Activated naive CD8-positive, alpha-beta T cell treated with anti-CD3 and anti-CD28 coated beads, Interleukin-2, amount 50 U/mL, for 24 hours (primary cell): Measurements from ENCODE around the gene SLC18A2.

ENCODE experiments used
- ATAC-seq: fragments of 150-1000 bp; cut with Tn5 transposase; one replicate; pipeline ENCODE4 v1.10.0; 2021
- DNase-seq: peaks from one replicate; pipeline ENCODE4 v3.0.0; 2021
- H3K27ac Mint-ChIP-seq: one replicate; pipeline ENCODE4 v1.8.0; 2021; ENCODE audit warnings: mild to moderate bottlenecking, mixed read lengths
- H3K27me3 Mint-ChIP-seq: one replicate; pipeline ENCODE4 v1.8.0; 2021; ENCODE audit warnings: mixed read lengths
- H3K36me3 Mint-ChIP-seq: one replicate; pipeline ENCODE4 v1.8.0; 2021; ENCODE audit warnings: low read depth, mixed read lengths
- H3K4me1 Mint-ChIP-seq: one replicate; pipeline ENCODE4 v1.8.0; 2021; ENCODE audit warnings: mixed read lengths
- H3K4me3 Mint-ChIP-seq: one replicate; pipeline ENCODE4 v1.8.0; 2021; ENCODE audit warnings: mild to moderate bottlenecking, moderate library complexity, mixed read lengths
- H3K9me3 Mint-ChIP-seq: one replicate; pipeline ENCODE4 v1.8.0; 2021; ENCODE audit warnings: mixed read lengths

The SLC18A2 gene

DNA sequence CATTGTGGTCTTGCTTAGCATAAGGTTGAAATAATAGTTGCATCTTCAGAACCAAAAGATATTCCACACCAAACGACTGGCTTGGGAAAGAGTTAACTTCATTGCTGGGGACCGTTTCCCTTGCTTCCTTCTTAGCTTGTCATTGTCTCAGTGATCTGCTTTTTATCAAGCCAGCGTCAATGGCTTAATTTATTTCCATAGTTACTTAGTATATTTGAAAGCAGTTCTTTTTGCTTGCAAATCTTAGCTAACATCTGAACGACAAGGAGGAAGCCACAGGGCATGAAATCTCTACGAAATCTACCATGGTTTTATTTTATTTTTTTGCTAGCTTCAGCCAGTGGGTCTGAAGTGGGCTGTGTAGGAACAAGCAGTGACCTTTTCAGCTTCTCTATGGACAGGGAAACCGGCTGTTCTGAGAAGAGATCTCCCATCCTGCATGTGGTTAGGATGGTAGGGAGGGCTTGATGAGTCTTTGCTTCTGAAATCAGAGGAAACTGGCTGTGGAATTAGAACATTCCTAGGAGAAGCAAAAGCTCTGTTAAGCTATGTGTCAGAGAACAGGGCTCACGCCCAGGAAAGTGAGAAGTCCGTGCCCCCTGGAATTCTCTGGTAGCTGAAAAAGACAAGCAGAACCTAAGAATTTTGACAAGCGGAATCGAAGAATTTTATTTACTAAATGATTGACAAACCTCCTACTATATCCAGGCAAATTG, 8.0 kb downstream of the SLC18A2 start:
- Mint-ChIP-seq H3K4me3 (no peak overlapping the region), H3K27ac (no peak overlapping the region), H3K9me3 (no peaks in the 10 kb centered on the region), H3K27me3 (peaks cover 22% of the 10 kb centered on the region), H3K4me1 (peaks cover 12% of the 10 kb centered on the region), H3K36me3 (no peaks in the 10 kb centered on the region)
- ATAC-seq (no peak), DNase-seq (no peak)

DNA sequence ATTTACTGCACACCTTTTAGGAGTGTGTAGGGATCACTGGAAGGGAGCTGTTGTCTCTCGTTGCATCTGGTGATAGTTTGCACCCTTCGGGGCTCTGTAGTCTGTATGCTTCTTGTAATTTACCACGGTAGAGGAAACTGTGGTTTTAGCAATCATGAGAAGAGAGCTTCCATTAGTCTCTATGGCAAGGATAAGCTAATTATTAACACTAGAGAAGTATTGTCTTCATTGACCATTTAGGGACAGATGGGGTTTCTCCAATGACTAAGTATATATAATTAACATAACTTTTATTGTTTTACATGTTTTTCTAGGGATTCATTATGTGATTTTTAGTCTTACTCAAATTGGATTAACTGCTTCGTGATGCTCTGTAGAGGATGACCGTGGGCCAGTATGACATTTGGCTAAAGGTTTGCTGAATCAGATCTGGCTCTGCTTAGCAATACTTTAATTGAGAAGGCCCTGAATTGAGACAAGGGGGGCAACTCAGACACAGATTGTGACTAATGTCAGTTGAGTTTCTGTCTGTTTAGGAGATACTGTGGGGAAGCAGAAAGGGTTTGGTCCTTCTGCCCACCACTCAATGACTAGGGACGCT, 8.7 kb downstream of the SLC18A2 start:
- Mint-ChIP-seq H3K27me3 (peaks cover 20% of the 10 kb centered on the region), H3K9me3 (no peaks in the 10 kb centered on the region), H3K27ac (no peak overlapping the region), H3K36me3 (no peaks in the 10 kb centered on the region), H3K4me3 (no peak overlapping the region), H3K4me1 (peaks cover 12% of the 10 kb centered on the region)
- no peak for DNase-seq
- ATAC-seq, result peak; percentile 38

DNA sequence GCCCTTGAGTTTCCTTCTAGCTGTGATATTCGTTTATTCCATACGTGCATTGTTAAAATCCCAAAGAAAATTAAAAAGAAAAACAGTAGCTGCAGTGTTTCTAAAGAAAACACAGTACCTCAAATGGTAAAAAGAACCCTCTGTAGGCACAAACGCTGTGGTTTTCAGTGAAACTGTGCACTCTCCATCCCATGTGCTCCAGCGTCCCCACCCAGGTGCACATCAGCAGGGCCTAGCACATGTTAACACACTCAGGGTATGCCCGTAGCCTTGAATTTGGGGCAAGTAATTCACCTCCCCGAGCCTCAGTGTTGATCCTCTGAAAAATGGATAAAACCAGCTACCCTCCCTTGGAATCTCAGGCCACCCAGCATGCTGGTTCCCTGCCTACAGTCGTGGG, 9.5 kb downstream of the SLC18A2 start:
- no peaks in the 10 kb centered on the region for H3K9me3 Mint-ChIP-seq
- H3K27ac Mint-ChIP-seq, result no peak overlapping the region

DNA sequence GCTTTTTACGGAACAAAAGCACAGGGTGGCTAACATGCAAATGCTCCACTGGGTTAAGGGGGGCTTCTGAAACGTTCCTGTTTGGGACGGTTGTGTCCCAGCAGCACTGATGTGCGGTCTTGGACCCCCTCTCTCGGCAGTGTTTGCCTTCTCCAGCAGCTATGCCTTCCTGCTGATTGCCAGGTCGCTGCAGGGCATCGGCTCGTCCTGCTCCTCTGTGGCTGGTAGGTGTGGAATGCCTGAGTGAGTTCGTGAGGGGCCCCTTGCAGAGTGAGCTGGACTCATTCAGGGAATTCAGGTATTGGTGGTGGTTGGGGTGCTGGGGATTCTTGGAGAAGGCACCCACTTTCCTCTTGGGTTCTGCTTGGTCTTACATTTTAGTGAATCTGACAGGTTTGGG, 13.0 kb downstream of the SLC18A2 start:
- Mint-ChIP-seq H3K36me3 (no peaks in the 10 kb centered on the region), H3K27ac (no peak overlapping the region), H3K27me3 (peaks cover 9% of the 10 kb centered on the region), H3K4me1 (peaks cover 6% of the 10 kb centered on the region), H3K4me3 (no peak overlapping the region), H3K9me3 (no peaks in the 10 kb centered on the region)
- DNase-seq, result no peak
- ATAC-seq, result no peak

More for the DNA sequence above, 9.5 kb downstream of the SLC18A2 start:
- Mint-ChIP-seq H3K4me1 (peaks cover 12% of the 10 kb centered on the region), H3K27me3 (peaks cover 15% of the 10 kb centered on the region), H3K36me3 (no peaks in the 10 kb centered on the region), H3K4me3 (no peak overlapping the region)
- no peak for DNase-seq
- no peak for ATAC-seq

DNA sequence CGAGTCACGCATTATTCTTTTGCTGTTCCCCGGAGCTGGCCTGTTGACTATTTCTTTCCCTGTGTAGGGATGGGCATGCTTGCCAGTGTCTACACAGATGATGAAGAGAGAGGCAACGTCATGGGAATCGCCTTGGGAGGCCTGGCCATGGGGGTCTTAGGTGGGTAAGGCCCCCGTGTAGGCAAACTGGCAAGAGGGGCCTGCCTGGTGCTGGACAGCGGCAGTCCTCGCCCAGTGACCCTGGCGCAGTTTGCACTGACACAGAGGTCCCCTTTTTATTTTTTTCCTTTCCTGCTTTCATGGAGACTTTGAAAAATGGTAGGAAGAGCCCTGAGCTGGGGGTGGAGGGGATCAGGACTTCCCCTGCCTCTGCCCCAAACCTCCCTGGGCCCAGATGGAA, 13.4 kb downstream of the SLC18A2 start:
- Mint-ChIP-seq H3K27ac (no peak overlapping the region), H3K4me1 (peaks cover 6% of the 10 kb centered on the region), H3K36me3 (no peaks in the 10 kb centered on the region), H3K4me3 (no peak overlapping the region), H3K9me3 (no peaks in the 10 kb centered on the region), H3K27me3 (peaks cover 9% of the 10 kb centered on the region)
- no peak for DNase-seq
- no peak for ATAC-seq

DNA sequence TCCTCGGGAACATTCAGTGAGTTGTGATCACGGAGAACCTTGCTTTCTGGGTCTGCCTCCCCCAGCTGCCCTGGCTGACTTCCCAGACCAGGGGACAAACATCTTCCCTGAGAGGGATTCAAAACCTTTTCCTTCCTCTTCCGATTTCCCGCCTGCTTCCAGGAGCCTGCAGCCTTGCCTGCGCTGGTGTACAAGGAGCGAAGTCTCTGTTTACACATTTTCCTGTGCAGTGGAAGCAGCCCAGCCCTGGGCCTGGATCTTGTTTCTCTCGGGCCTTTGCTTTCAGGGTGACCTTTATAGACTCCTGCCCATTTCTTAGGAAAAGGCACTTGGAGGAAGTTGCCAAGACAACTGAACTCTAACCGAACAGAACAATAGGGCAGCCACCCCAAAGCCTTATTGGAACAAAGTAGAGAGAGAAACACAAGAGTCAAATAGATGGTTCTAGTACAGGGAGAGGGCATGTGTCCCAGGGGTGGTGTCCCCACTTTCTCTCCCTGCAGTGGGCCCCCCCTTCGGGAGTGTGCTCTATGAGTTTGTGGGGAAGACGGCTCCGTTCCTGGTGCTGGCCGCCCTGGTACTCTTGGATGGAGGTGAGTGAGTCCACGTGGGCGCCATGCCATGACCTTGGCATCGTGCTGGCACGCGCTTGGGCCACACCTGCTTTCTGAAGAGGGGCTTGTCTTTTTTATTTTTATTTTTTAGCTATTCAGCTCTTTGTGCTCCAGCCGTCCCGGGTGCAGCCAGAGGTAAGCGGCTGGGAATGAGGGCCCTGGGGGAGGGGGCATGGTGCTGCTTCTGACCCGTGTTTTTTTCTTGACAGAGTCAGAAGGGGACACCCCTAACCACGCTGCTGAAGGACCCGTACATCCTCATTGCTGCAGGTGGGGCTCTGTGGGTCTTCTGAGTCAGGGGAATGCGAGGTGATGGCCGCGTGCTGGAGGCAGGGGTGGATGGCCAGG, 14.1 kb downstream of the SLC18A2 start:
- Mint-ChIP-seq H3K27ac (no peak overlapping the region), H3K4me1 (peaks cover 8% of the 10 kb centered on the region), H3K9me3 (no peaks in the 10 kb centered on the region), H3K36me3 (no peaks in the 10 kb centered on the region), H3K27me3 (peaks cover 12% of the 10 kb centered on the region), H3K4me3 (no peak overlapping the region)
- ATAC-seq (no peak), DNase-seq (no peak)

DNA sequence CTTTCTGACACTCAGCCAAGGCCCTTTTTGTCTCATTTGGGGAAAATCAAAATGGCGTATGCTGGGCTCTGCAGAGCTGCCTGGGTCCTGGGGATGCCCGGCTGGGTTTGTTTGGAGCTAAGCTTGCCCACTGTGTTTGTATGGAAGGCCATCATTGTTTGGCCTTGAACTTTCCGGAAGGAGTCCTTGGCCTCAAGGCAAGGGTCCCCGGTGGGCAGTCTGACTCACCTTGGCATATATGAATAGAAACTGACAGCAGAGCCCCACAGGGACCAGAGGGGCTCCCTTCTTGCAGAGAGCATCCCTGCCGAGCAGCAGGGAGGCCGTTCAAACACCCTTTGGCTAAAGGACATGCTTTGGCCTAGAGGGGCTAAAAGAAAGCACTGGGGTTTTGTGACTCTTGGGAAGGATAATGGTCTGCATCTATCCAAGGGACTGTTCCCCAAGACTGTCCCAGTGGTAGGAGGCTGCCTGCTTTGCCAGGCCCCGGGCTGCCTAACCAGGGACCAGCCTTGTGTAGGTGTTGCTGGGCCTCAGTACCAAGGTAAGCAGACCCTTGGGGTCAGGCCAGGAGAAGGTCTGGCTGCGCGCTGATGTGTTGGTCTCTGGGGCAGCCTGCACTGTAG, 15.0 kb downstream of the SLC18A2 start:
- Mint-ChIP-seq H3K27me3 (peaks cover 19% of the 10 kb centered on the region), H3K9me3 (no peaks in the 10 kb centered on the region), H3K4me3 (no peak overlapping the region), H3K27ac (no peak overlapping the region), H3K4me1 (peaks cover 9% of the 10 kb centered on the region), H3K36me3 (no peaks in the 10 kb centered on the region)
- no peak for ATAC-seq
- no peak for DNase-seq

DNA sequence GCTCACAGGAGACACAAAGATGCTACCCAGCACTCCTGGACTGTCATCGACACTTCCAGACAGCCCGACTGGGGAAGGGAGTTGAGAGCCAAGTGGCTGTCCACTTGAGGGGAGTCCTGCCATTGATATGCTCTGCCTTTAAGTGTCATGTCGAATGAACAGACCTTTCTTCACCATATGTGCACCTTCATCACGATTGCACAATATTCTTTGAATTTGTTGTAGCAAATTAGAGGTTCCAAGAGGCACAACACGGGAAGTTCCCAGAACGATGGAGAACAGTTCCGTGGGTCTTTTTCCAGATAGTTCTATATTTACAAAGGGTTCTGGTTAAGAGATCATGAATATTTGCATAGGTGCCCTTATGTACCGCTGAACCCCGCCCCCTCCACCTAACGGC, 16.0 kb downstream of the SLC18A2 start:
- H3K27me3 Mint-ChIP-seq, result peaks cover 27% of the 10 kb centered on the region
- DNase-seq (no peak), ATAC-seq (no peak)
- H3K36me3 Mint-ChIP-seq, result no peaks in the 10 kb centered on the region
- no peak overlapping the region for H3K4me3 Mint-ChIP-seq
- no peak overlapping the region for H3K27ac Mint-ChIP-seq
- H3K9me3 Mint-ChIP-seq, result no peaks in the 10 kb centered on the region
- H3K4me1 Mint-ChIP-seq, result peaks cover 9% of the 10 kb centered on the region

DNA sequence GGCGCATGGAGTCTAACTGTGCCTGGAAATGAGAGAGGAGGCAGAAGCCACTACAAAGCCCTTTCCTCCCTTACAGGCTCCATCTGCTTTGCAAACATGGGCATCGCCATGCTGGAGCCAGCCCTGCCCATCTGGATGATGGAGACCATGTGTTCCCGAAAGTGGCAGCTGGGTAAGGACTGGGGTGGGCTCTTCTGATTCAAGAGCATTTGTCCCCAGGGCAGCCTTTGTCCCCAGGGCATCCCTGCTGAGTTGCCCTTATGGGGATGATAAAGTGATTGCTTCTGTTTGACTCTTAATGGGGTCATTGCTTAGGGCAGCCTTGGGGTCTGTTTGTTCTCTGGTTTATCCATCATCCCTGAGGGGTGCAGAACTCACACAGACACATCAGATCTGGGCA, 16.8 kb downstream of the SLC18A2 start:
- Mint-ChIP-seq H3K9me3 (no peaks in the 10 kb centered on the region), H3K4me3 (no peak overlapping the region), H3K27me3 (peaks cover 32% of the 10 kb centered on the region), H3K4me1 (peaks cover 9% of the 10 kb centered on the region), H3K36me3 (no peaks in the 10 kb centered on the region), H3K27ac (no peak overlapping the region)
- no peak for DNase-seq
- ATAC-seq, result no peak

DNA sequence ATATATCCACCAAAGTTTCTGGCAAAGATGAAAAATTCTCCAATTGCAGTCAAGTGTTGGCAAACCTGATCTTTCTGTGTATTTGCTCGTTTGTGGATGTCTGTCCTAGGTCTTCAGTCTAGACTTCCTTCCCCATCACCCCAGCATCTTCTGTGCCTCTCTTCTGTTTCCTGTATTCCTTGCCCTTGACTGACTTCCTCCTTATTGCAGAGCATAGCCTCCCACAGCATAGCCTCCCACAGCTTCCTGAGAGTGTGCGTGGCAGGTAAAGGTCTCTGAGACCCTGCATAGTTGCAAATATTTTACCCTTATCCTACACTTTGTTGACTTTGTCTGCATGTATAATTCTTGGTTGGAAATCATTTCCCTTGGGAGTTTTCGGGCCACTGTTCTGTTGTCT, 18.4 kb downstream of the SLC18A2 start:
- Mint-ChIP-seq H3K27me3 (peaks cover 30% of the 10 kb centered on the region), H3K36me3 (no peaks in the 10 kb centered on the region), H3K9me3 (no peaks in the 10 kb centered on the region), H3K4me1 (peaks cover 9% of the 10 kb centered on the region), H3K27ac (no peak overlapping the region), H3K4me3 (no peak overlapping the region)
- DNase-seq (no peak), ATAC-seq (no peak)

DNA sequence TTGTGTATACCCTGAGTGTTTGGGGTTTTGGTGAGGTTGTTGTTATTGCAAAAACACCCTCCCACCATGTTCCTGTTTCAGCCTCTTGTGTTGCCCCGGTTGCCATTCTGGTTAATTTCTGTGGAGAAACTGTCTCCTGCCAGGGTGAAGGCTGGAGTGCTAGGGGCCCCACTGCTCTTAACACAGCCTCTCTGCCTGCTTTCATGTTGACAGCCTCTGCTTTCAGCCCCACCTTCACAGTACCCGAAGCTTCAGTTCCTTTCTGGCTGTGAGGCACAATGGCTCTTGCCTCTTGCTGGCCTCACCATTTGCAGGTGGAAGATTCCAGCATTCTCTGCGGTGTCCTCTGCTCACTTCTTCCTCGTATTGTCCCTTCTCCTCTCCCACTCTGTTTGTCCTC, 19.2 kb downstream of the SLC18A2 start:
- Mint-ChIP-seq H3K4me1 (peaks cover 9% of the 10 kb centered on the region), H3K9me3 (no peaks in the 10 kb centered on the region), H3K27me3 (peaks cover 31% of the 10 kb centered on the region), H3K36me3 (no peaks in the 10 kb centered on the region), H3K4me3 (no peak overlapping the region), H3K27ac (no peak overlapping the region)
- ATAC-seq, result no peak
- no peak for DNase-seq

DNA sequence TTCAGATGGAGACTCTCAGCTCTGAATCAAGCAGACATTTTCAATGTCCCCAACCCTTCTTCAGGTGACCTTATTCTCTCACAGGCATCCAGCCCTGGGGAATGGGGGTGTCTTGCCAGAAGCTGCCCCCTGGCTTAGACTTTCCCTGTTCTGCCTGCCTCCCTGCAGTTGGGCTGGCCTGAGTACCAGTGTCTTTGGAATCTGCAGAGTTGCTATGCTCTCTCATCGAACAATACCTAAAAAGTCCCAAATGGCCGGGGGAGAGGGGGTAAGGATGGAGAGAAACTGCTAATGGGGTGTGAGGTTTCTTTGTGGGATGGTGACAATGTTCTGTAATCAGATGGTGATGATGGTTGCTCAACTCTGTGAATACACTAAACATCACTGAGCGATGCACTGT, 20.6 kb downstream of the SLC18A2 start:
- no peak for DNase-seq
- Mint-ChIP-seq H3K9me3 (no peaks in the 10 kb centered on the region), H3K4me3 (no peak overlapping the region), H3K27ac (no peak overlapping the region), H3K27me3 (peaks cover 31% of the 10 kb centered on the region), H3K4me1 (peaks cover 9% of the 10 kb centered on the region), H3K36me3 (no peaks in the 10 kb centered on the region)
- no peak for ATAC-seq

DNA sequence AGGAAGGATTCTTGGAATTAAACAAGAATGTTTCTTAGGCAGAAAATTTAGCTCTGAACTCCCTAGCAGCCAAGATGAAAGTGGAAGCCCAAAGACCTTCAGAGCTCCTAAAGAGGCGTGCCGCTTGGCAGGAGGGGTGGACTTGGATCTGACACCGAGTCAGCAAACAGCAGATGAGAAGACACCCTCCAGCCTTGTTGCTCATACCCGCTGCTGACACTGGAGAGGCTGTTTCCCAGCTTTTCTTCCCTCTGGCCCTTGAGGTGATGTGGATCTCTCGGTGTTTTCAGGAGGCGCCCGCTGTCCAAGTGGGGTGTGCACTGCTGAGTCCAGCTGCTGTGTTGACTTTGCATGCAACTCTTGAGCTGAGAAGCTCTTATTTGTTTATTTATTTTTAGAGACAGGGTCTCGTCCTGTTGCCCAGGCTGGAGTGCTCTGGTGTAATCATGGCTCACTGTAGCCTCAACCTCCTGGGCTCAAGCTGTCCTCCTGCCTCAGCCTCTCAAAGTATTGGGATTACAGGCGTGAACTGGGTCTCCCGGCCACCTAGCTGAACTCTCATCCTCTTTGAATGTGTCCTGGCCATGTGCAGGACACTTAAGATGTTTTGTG, 21.5 kb downstream of the SLC18A2 start:
- H3K27ac Mint-ChIP-seq, result no peak overlapping the region
- no peak for ATAC-seq
- H3K4me1 Mint-ChIP-seq, result peaks cover 9% of the 10 kb centered on the region
- DNase-seq, result no peak
- no peak overlapping the region for H3K4me3 Mint-ChIP-seq
- H3K36me3 Mint-ChIP-seq, result no peaks in the 10 kb centered on the region
- no peaks in the 10 kb centered on the region for H3K9me3 Mint-ChIP-seq
- H3K27me3 Mint-ChIP-seq, result peaks cover 31% of the 10 kb centered on the region

DNA sequence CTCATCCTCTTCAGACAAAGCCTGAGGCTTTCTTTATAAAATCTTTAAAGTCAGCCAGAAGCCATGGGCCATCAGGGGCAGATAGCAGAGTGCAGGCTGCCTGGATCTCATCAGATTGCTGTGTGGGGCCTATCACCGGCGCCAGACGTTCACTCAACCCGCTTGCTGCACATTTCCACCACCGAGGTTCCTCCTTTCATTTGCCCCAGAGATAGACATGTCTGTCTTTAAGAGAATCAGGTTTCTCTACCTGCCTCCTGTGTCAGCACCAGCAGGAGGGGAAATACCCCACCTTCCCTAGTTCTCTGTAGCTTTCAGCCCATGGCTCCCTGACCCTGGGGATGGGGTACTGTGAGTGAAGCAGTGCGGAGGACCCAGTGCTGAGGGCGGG, 22.0 kb downstream of the SLC18A2 start:
- peaks cover 9% of the 10 kb centered on the region for H3K4me1 Mint-ChIP-seq
- peaks cover 29% of the 10 kb centered on the region for H3K27me3 Mint-ChIP-seq
- DNase-seq (no peak), ATAC-seq (no peak)
- H3K4me3 Mint-ChIP-seq, result no peak overlapping the region
- H3K27ac Mint-ChIP-seq, result no peak overlapping the region
- no peaks in the 10 kb centered on the region for H3K36me3 Mint-ChIP-seq
- H3K9me3 Mint-ChIP-seq, result no peaks in the 10 kb centered on the region
